Measurements from ENCODE around the gene SNTG2.

SNTG2 gene

GRCh38 chr2:1282552-1282951 is 331.9 kb downstream of the SNTG2 start:
- H3K36me3 ChIP-seq (ENCODE audit: insufficient read depth, low read length), result no peaks in the 10 kb centered on the region
- H4K20me1 ChIP-seq (ENCODE audit: insufficient read depth, low read length, poor library complexity, severe bottlenecking), result no peaks in the 10 kb centered on the region
- no peak overlapping the region for H2AFZ ChIP-seq (ENCODE audit: low read length)
- no peaks in the 10 kb centered on the region for H3K9me2 ChIP-seq (replicated peaks; ENCODE audit: low read depth, low read length)
- H3K4me3 ChIP-seq (ENCODE audit: low read length, poor library complexity, severe bottlenecking), result no peak overlapping the region
- no peaks in the 10 kb centered on the region for H3K9me3 ChIP-seq (ENCODE audit: insufficient read depth, low read depth, low read length)
- H3K27me3 ChIP-seq (ENCODE audit: insufficient read depth, low read length, poor library complexity, severe bottlenecking), result no peaks in the 10 kb centered on the region
- H3K79me2 ChIP-seq (ENCODE audit: insufficient read depth, low read length), result no peaks in the 10 kb centered on the region
- H3K4me1 ChIP-seq (ENCODE audit: insufficient read depth, low read length, poor library complexity, severe bottlenecking), result no peaks in the 10 kb centered on the region
- no peak overlapping the region for H3K9ac ChIP-seq (ENCODE audit: low read depth, low read length, poor library complexity, severe bottlenecking)
- no peak overlapping the region for H3K4me2 ChIP-seq (ENCODE audit: low read depth, low read length, poor library complexity, severe bottlenecking)
- no peaks in the 10 kb centered on the region for H3F3A ChIP-seq (ENCODE audit: low read depth)
- no peak for TF ChIP-seq EZH2phosphoT487 (IDR thresholded peaks at IDR 0.05; ENCODE audit: borderline replicate concordance)
- TF ChIP-seq, protein P1, sequence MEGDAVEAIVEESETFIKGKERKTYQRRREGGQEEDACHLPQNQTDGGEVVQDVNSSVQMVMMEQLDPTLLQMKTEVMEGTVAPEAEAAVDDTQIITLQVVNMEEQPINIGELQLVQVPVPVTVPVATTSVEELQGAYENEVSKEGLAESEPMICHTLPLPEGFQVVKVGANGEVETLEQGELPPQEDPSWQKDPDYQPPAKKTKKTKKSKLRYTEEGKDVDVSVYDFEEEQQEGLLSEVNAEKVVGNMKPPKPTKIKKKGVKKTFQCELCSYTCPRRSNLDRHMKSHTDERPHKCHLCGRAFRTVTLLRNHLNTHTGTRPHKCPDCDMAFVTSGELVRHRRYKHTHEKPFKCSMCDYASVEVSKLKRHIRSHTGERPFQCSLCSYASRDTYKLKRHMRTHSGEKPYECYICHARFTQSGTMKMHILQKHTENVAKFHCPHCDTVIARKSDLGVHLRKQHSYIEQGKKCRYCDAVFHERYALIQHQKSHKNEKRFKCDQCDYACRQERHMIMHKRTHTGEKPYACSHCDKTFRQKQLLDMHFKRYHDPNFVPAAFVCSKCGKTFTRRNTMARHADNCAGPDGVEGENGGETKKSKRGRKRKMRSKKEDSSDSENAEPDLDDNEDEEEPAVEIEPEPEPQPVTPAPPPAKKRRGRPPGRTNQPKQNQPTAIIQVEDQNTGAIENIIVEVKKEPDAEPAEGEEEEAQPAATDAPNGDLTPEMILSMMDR (conservative IDR thresholded peaks at IDR 0.05; ENCODE audit: low read length), result no peak

DNA sequence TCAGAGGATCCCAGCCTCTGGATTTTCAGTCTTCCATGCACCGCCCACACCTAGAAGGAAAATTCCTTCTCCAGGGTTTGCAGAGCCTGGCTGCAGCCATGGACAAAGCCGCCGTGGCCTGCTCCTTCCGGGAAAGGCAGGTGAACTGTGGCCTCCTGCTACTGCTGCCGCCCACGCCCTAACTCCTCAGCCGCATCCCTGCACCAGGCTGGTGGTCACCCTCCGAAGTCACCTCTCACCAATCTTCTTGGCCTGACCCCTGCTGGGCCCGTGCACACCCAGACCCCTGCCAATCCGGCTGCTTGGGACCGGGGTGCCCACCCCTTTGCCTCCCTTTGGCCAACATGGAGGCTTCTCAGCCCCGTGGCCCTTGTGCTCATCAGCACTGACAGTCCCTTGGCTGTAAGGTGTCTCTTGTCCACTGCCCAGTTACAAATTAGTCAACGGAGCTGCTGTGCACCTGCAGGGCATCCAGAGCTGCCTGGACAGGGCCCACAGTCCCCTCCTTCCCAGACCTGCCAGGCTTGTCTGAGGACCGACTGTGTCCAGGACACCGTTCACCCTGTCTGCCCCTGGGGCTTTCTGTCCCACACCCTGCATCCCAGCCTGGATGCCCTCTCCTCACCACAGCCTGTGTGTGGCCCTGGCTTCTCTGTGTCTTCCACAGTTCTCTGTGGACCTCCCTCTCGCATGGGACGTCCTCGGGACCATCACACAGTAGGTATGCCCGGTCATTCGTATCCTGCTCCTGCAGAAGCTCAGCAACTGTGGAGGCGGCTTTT is 332.6 kb downstream of the SNTG2 start:
- Histone ChIP-seq H3K4me3 (ENCODE audit: low read length, poor library complexity, severe bottlenecking) (no peak overlapping the region), H3F3A (ENCODE audit: low read depth) (no peaks in the 10 kb centered on the region), H3K9me2 (replicated peaks; ENCODE audit: low read depth, low read length) (no peaks in the 10 kb centered on the region), H3K79me2 (ENCODE audit: insufficient read depth, low read length) (no peaks in the 10 kb centered on the region), H3K4me1 (ENCODE audit: insufficient read depth, low read length, poor library complexity, severe bottlenecking) (no peaks in the 10 kb centered on the region), H2AFZ (ENCODE audit: low read length) (no peak overlapping the region), H3K9ac (ENCODE audit: low read depth, low read length, poor library complexity, severe bottlenecking) (no peak overlapping the region), H3K27me3 (ENCODE audit: insufficient read depth, low read length, poor library complexity, severe bottlenecking) (no peaks in the 10 kb centered on the region), H3K4me2 (ENCODE audit: low read depth, low read length, poor library complexity, severe bottlenecking) (no peak overlapping the region), H4K20me1 (ENCODE audit: insufficient read depth, low read length, poor library complexity, severe bottlenecking) (no peaks in the 10 kb centered on the region), H3K36me3 (ENCODE audit: insufficient read depth, low read length) (no peaks in the 10 kb centered on the region), H3K9me3 (ENCODE audit: insufficient read depth, low read depth, low read length) (no peaks in the 10 kb centered on the region)
- no peak for TF ChIP-seq EZH2phosphoT487 (IDR thresholded peaks at IDR 0.05; ENCODE audit: borderline replicate concordance)
- TF ChIP-seq, protein P1 (conservative IDR thresholded peaks at IDR 0.05; ENCODE audit: low read length), result no peak

GRCh38 chr2:1283871-1284270 is 333.2 kb downstream of the SNTG2 start:
- TF ChIP-seq EZH2phosphoT487 (IDR thresholded peaks at IDR 0.05; ENCODE audit: borderline replicate concordance), result no peak
- TF ChIP-seq, protein P1 (conservative IDR thresholded peaks at IDR 0.05; ENCODE audit: low read length), result no peak
- Histone ChIP-seq H2AFZ (ENCODE audit: low read length) (no peak overlapping the region), H3F3A (ENCODE audit: low read depth) (no peaks in the 10 kb centered on the region), H3K36me3 (ENCODE audit: insufficient read depth, low read length) (no peaks in the 10 kb centered on the region), H3K79me2 (ENCODE audit: insufficient read depth, low read length) (no peaks in the 10 kb centered on the region), H3K9me3 (ENCODE audit: insufficient read depth, low read depth, low read length) (no peaks in the 10 kb centered on the region), H4K20me1 (ENCODE audit: insufficient read depth, low read length, poor library complexity, severe bottlenecking) (no peaks in the 10 kb centered on the region), H3K27me3 (ENCODE audit: insufficient read depth, low read length, poor library complexity, severe bottlenecking) (no peaks in the 10 kb centered on the region), H3K4me3 (ENCODE audit: low read length, poor library complexity, severe bottlenecking) (no peak overlapping the region), H3K4me2 (ENCODE audit: low read depth, low read length, poor library complexity, severe bottlenecking) (no peak overlapping the region), H3K4me1 (ENCODE audit: insufficient read depth, low read length, poor library complexity, severe bottlenecking) (no peaks in the 10 kb centered on the region), H3K9ac (ENCODE audit: low read depth, low read length, poor library complexity, severe bottlenecking) (no peak overlapping the region), H3K9me2 (replicated peaks; ENCODE audit: low read depth, low read length) (no peaks in the 10 kb centered on the region)
